Occipital lobe (tissue), 2 donors: ENCODE results near the gene RNF6. TPM values are rescaled to one million over a fixed set of nuclear protein-coding genes. Genes with fewer than 3 reads are reported as not detected.
A peak's percentile ranks its signal among the peaks of the same experiment; 100 is the strongest.
"Not testable (repeated sequence)": the region's sequence is repeated elsewhere in the genome, so short reads cannot be mapped to it uniquely, and the experiment has no call there.

ENCODE experiments used
- DNase-seq: peaks from one replicate; lab custom pipeline; 2025; lab: John Stamatoyannopoulos, UW
- total RNA-seq: library from RNA; depleted of rRNA; stranded (reverse); fragments of >200 nt; gene quantifications from one replicate; pipeline ENCODE4 v1.2.3, GENCODE V29; 2014

The RNF6 gene
- total RNA-seq: 28.5 TPM

DNA sequence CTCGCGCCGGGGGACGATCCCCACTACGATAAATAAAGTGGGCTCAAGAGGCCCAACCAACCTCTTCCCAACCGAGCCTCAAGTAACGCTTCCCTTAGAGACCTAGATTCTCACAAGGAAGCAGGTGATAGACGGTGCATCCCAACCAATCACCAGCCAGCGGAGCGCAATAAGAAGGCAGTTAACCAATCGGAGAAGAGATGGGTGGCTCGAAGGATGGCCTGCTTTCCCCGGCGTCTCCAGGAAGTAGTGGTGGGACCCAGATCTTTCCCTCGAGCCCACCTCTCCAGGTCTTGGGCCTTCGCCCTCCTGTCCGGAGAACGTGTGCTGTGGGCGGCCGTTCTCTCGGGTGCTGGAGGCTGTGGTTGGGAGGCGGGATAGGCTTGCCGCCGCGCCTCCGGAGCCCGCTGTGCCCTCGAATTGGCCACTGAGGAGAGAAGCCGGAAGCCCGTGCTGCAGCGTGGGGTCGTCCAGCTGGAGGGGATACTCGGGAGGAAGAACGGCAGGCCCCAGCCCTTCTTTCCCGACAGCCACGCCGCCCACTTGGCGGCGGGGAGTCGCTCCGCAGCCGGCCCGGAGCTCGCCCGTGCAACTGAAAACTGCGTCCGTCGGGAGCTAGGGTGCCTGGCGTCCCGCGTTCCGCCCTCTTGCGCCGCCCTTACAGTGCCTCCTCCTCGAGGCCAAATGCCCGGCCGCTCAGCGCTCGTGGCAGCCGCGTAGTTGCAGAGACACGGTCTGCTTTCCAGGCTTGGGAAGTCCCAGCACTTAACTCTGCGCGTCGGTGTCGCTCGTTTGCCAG, at the start of gene RNF6:
Gene RNF6, minus strand, starts transcription at position 594 of the 799 bp plus-strand sequence. CDS start 2,665 bp downstream, outside the sequence.
- peak; percentile 92 for DNase-seq

DNA sequence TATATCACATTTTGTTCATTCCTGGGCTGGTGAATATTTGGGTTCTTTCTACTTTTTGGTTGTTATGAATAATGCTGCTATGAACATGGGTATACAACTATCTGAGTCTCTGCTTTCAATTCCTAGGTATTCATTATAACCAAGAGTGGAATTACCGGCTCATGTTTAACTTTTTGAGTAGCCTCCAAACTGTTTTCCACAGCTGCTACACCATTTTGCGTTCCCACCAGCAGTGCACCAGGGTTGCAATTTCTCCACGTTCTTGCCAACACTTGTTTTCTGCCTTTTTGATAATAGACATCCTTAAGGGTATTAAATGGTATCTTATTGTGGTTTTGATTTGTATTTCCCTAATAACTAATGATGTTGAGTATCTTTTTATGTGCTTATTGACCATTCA, 48.6 kb upstream of the RNF6 start:
- no peak for DNase-seq

DNA sequence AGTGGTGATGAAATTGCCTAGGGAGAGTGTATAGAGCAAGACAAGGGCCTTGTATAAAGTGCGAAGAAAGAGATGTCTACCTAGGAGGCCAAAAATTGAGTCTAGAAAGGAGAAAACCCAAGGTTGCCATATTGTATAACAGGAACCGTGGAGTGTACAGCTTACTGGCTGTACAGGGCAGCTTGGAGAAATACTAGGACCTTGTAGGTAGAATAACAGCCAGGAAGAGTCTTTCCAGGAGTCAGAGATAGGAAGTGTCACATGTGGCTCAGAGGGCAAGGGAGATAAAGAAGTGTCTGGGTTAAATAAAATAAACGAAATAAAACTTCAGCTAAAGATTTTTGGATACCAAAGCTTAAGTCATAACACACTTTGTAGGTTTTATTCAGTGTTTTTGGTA, 44.2 kb upstream of the RNF6 start:
- no peak for DNase-seq

- DNase-seq: no peak
Measured at GRCh38 chr13:26262156-26262555, 40.0 kb upstream of the RNF6 start.

DNA sequence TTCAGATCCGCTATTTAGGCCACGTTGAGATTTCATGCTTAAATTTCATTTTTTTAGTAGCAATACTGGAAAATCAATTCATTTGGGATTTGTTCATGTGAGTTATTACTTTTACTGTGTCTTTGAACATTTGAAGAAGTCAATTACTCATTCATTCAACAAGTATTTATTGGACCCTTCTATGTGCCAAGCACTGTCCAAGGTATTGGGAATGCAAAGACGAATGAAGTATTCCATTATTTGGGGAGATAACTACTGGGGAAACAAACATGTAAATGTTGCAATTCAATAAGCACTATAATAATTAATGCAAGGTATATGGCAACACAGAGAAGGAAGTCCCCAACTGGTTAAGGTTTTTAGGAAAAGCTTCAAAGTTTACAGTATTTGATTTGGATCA, 37.5 kb upstream of the RNF6 start:
- no peak for DNase-seq

DNA sequence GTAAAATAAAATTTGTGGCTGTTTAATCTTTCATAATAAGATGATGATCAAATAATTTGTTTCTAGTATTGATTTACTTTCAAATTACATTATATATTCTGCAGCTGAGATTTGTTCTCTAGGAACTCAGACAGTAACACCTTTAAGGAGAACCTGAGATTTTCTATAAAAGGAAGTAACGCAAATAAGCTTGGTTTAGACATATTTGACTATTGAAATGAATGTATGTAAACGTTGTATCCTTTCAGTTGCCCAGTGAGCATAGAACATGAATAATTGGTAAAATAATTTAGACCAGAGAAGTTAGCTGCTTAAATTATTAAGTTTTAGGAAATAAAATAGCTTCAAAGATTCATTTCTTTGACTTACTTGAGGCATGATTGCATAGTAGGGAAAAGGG, 34.9 kb upstream of the RNF6 start:
- DNase-seq: no peak

DNA sequence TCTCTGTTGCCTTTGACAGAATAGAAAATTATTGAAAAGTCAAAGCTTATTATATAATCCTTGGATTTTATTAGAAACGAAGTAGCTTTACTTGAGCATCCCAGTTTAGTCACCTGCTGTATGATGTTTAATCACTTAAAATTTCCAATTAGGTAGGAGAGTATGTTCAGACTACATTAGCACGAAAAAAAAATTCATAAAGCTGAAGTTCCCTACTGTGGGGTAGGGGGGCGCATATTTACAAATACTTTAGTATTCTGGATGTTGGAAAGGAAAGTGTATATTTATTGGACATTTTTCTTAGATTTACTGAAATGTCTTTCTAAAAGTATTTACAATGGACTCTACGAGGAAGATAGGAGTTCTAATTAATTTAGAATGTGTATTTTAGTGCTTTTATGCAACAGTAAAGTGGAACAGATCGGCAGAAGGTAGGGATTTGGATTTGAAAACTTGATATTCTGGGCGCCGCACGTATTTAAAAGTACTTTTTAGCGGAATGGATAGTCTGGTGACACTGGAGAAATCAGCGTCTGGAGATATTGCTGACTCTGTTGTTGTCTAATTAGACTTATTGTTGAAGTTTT, 33.7 kb upstream of the RNF6 start:
- no peak for DNase-seq

DNA sequence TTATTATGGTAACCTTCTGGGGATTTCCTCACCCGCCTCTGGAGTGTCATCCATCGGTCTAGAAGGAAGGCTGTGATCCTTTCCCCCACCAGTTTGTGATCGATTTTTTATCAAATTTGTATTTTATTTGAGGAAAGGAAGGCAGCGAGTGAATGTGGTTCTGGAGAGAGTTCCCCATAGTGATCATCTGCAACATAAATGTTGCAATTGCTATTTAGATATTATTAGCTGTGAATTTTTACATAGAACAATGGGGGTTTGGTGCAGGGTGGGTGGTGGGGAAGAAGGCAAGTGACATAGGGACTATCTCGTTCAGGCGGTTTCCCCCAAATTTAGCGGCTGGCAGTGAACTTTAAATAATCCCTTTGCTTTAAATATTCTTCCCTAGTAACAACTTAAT, 33.0 kb upstream of the RNF6 start:
- no peak for DNase-seq

DNA sequence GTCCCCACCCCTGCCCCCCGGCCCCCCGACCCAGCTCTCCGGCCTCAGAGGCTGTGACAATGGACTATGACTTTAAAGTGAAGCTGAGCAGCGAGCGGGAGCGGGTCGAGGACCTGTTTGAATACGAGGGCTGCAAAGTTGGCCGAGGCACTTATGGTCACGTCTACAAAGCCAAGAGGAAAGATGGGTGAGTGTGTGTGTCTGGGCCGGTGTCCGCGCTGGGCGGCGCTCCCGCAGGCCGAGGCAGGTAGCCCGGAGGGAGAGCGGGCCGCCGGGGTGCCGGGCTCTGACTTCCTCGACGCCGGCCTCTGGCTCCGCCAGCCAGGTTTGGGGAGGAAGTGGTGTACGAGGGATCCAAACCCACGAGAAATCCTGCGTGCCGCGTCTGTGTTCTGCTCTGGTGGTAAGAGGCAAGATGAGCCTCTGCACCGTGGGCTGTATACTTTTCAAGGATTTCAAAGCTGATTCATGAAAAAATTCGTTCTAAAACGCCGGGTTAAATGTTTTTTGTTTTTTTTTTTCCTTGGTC, 32.5 kb upstream of the RNF6 start:
- peak; percentile 47 for DNase-seq

GRCh38 chr13:26253787-26254582, 31.9 kb upstream of the RNF6 start, which contains the start of gene CDK8:
Gene CDK8, plus strand, starts transcription at chr13:26254129. Its CDS starts 513 bp downstream, at chr13:26254642.
- peak; percentile 93 for DNase-seq

- no peak for DNase-seq
Measured at GRCh38 chr13:26253262-26253786, 31.2 kb upstream of the RNF6 start.

DNA sequence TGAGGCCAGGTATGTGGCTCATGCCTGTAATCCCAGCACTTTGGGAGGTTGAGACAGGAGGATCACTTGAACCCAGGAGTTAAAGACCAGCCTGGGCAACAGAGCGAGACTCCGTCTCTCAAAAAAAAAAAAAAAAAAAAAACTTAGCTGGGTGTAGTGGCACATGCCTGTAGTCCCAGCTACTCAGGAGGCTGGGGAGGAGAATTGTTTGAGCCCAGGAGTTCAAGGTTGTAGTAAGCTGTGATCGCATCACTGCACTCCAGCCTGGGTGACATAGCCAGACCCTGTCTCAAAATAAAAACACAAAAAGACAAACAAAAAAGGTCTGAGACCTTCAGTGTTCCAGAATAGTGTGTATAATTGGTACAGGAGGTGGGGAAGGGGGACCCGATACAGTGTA, 29.9 kb upstream of the RNF6 start:
- DNase-seq: not testable (repeated sequence)

- no peak for DNase-seq
Measured at GRCh38 chr13:26249551-26249950, 27.4 kb upstream of the RNF6 start.

- DNase-seq: no peak
Measured at GRCh38 chr13:26247608-26248007, 25.5 kb upstream of the RNF6 start.

DNA sequence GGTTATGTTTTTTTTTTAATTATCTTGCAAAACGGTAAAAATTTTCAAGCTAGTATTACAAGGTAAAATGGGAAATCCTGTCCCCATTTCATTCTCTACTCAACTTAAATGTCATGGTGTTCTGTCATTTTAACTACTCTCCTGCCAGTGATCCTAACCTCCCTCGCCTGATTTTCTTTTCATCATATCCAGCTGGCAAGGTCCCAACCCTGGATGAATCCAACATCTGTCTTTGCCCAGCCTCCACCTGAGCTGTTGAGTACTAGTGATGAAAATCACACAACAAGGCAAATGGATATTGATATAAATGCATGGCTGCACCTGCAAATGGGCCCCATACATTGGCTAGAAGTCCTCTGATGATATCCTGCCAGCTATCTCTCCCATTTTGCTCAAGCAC, 24.9 kb upstream of the RNF6 start:
- DNase-seq: no peak

DNA sequence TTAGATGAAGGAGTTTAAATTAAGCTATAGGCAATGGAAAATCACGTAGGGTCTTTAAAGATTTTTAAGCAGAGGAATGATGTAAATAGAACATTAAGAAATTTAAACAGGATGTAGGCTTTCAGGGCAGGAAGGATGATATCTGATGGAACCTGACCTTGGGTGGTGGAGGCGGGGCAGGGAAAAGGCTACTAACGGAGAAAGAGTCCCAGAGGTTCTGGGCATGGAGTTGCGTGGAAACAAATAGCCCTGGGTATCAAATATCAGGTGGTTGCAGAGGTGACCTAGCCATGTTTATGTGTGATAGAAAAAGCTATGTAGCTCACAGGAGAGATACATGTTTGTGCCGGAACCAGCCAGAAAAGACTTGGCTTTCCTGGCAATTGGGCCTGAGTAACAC, 24.0 kb upstream of the RNF6 start:
- no peak for DNase-seq

GRCh38 chr13:26236296-26236695, 14.2 kb upstream of the RNF6 start:
- DNase-seq: no peak

DNA sequence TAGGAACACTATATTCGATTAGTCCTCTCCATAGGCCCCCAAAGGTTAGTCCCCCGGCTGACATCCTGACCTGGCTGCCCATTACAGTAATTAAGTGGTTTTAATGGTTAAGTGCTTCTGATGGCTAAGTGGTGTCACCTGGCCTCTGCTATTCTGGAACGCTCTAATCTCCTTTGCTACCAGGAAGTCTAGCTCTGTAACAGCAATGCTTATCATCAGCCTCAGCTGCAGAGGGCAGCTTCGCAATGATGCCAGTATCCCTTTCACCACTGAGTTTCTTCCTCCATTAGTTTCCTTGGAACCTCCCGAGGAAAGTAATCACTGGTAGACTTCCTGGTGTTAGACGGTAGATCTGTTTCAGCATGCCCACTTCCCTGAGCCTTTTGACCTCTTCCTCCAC, 8.6 kb upstream of the RNF6 start:
- no peak for DNase-seq

DNA sequence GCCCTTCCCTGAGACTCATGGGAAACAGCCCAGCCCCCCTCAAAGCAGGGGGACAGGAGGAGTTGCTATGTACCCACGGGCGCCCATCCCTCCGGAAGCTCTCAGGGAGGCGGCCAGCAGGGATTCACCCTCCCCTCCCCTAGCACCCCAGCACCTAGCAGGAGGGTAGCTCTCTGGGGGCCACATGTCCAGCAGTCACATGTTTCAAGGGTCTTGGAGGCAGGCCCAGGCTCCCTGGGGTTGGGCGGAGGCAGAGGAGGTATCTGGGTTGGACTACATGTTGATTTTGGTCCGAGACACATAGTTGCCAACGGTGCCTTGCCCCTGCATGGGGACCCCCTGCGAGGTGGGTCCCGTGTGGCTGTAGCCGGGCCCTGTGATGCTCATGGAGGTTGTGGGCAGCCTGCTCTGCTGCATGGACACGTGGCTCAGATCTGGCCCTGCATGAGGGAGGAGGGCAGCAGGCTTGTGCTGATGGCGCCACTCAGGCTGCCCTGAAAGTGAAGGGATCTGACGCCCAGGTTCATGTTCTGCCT, 7.0 kb upstream of the RNF6 start:
- DNase-seq: no peak

DNA sequence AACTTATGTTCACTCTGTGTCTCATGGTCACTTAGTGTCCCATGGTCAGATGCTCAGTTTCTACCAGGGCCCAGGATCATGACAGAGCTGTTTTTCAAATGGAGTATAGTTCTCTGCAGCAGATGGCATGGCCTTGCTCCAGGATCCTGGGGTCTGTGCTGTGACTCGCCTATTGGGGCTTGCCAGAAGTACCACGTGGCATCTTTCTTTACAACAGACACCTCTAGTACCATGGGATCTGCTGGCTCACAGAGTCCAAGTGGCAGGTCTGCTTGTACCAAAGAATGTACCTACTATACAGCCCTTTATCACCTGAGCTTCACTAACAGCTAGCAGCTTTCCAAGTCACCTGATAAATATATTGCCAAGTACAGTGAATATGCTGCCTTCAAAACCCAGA, 6.0 kb upstream of the RNF6 start:
- no peak for DNase-seq

DNA sequence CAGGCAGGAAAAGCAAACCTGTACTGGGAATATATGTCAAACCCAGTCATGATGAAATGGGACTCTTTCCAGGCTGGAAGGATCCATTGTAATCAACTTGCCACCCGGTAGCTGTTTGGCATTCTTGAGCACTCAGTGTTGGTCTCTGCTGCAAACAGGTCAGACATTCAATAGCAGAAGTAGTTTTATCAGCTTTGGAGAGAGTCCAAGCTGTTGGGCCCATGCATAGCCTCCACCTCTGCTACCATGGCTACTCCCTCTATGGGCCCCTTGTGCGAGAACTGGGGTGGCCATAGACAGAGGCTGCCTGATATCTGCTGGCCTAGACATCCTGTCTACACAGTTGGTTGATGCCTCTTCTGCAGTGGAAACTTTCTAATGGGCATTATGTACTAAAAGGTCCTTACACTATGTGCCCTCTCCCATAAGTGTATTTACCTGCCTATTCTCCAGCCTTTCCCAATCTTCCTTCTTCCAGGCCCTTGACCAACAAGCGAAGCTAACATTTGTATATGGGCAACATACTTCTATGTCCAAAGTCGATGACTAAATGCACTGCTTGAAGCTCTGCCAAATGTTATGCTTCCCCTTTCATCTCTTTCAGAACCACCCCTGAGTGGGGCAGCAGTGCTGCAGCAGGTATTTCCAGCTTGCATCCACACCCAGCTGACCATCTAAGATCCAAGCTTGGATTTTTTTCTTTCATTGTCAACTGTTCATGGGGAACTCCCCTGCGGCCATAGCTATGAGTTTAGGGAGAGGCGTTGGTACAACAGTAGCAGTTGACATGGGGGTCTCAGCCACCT, 5.3 kb upstream of the RNF6 start:
- DNase-seq: no peak
